ENCODE measurements around the gene CST9. TPM values are rescaled to one million over a fixed set of nuclear protein-coding genes. Genes with fewer than 3 reads are reported as not detected.

The CST9 gene
- total and polyA plus RNA-seq, 10 of the 15 experiments (the other 5 are each of a cell fraction or from before 2014, with no cell fraction given): not detected

DNA sequence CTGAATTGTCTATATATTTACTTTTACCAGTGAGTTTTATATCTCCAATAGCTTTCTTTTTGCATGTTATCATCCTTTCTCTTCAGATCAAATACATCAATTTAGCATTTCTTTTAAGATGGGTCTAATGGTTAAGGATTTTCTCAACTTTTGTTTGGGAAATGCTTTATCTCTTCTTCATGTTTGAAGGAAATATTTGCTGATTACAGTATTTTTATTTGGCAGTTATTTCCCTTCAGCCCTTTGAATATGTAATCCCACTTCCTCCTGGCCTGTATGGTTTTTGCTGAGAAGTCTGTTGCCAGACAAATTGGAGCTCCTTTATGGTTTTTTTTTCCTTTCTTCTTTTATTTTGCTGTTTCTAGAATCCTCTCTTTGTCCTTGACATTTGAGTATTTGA is 30.7 kb downstream of the CST9 start:
- intact Hi-C loops (cut with micrococcal nuclease; ENCODE audit: unreplicated experiment) (no loop called here), in situ Hi-C loops (cut with MboI) (no loop called here)
- H4K20me1 ChIP-seq (ENCODE audit: control insufficient read depth, insufficient read depth): no peaks in the 10 kb centered on the region
- H3K4me3 ChIP-seq: no peak overlapping the region
- H3K36me3 ChIP-seq (ENCODE audit: control insufficient read depth in 2 of 2, insufficient read depth in 2 of 2, low read length in 1 of 2): no peaks in the 10 kb centered on the region
- ATAC-seq (no peak), FAIRE-seq (no peak), DNase-seq (ENCODE audit: low read depth, low spot score) (no peak)
- no peak overlapping the region for H3K27ac ChIP-seq (ENCODE audit: control insufficient read depth, insufficient read depth)
- POLR2A ChIA-PET: no interaction called here
- no peaks in the 10 kb centered on the region; a peak in 1 of 4 replicates for H3K27me3 ChIP-seq (replicated peaks in 1 of 2; ENCODE audit: control insufficient read depth in 2 of 2, insufficient read depth in 2 of 2, low read length in 1 of 2)
- BruUV-seq (replicated peaks): no TSS peak
- RAD21 ChIA-PET (ENCODE audit: unreplicated experiment): no interaction called here
- no peak overlapping the region for H3K9ac ChIP-seq (ENCODE audit: control insufficient read depth, insufficient read depth, low read length)
- no peak for TF ChIP-seq KDM1A (IDR thresholded peaks at IDR 0.05; ENCODE audit: borderline replicate concordance)
- no peak for TF ChIP-seq RELA (IDR thresholded peaks at IDR 0.05; ENCODE audit: borderline replicate concordance, partially characterized antibody)
- TF ChIP-seq MEF2A (IDR thresholded peaks at IDR 0.05; ENCODE audit: insufficient read depth, low read depth, low read length): no peak
- no peak for TF ChIP-seq STAT3 (IDR thresholded peaks at IDR 0.05; ENCODE audit: low read depth, low read length)
- no peak for TF ChIP-seq NFYB (IDR thresholded peaks at IDR 0.05; ENCODE audit: insufficient read depth, low read depth, low read length)
- no peak for TF ChIP-seq TCF3 (IDR thresholded peaks at IDR 0.05; ENCODE audit: borderline replicate concordance, insufficient read depth, low read depth, low read length)
- TF ChIP-seq SMARCA5 (IDR thresholded peaks at IDR 0.05): no peak
- no peak for TF ChIP-seq SPI1 (IDR thresholded peaks at IDR 0.05; ENCODE audit: borderline replicate concordance, insufficient read depth, low read depth, low read length)
- no peak for TF ChIP-seq CEBPB (IDR thresholded peaks at IDR 0.05; ENCODE audit: borderline replicate concordance in 1 of 2, low read depth in 2 of 2, low read length in 2 of 2)
- TF ChIP-seq SP1 (IDR thresholded peaks at IDR 0.05; ENCODE audit: low read depth, low read length): no peak
- no peak for TF ChIP-seq CHD1 (IDR thresholded peaks at IDR 0.05; ENCODE audit: low read depth, low read length)
- TF ChIP-seq BRCA1 (IDR thresholded peaks at IDR 0.05; ENCODE audit: low read depth, low read length): no peak
- no peak for TF ChIP-seq REST (IDR thresholded peaks at IDR 0.05; ENCODE audit: low read depth, low read length)
- no peaks in the 10 kb centered on the region for H3K79me2 ChIP-seq (ENCODE audit: control insufficient read depth, insufficient read depth, low read length)
- no peaks in the 10 kb centered on the region for H3K9me3 ChIP-seq (replicated peaks; ENCODE audit: control insufficient read depth, insufficient read depth, low read length)
- CTCF ChIA-PET: interaction anchor here (1.1 kb wide), 1 partner anchor 13 kb away, joined by 3 read pairs; no protein-coding TSS in a partner anchor
- H2AFZ ChIP-seq (ENCODE audit: control insufficient read depth, low read depth, low read length): no peak overlapping the region
- no peaks in the 10 kb centered on the region for H3K4me1 ChIP-seq (ENCODE audit: control insufficient read depth, insufficient read depth, low read length)
- no peak overlapping the region for H3K4me2 ChIP-seq (ENCODE audit: control insufficient read depth, insufficient read depth)
- SMC1A ChIA-PET (ENCODE audit: uncharacterized antibody, unreplicated experiment): no interaction called here
